HepG2 (cell line): ENCODE data around the gene CAPZA2. TPM values are rescaled to one million over a fixed set of nuclear protein-coding genes. Genes with fewer than 3 reads are reported as not detected.

Experiments used
- ATAC-seq: fragments of 200-7000 bp; cut with Tn5 transposase; 3 replicates; pipeline ENCODE4 v1.9.1; 2020; ENCODE audit warnings: mild to moderate bottlenecking, moderate library complexity
- BruUV-seq: library from RNA; stranded (reverse); fragments of 400-500 nt; replicated peaks from 2 replicates; lab custom pipeline; 2021; lab: Mats Ljungman, UMichigan
- CTCF ChIA-PET: fragments of 300-600 bp; formaldehyde crosslinking; extraction: SDS; loops from one replicate; lab custom pipeline; 2021; ENCODE audit warnings: low total read pairs, inconsistent platforms, low intra/inter-chr PET ratio; lab: Yijun Ruan, JAX
- POLR2A ChIA-PET: fragments of 350-600 bp; sonication (Branson Sonifier 250); formaldehyde crosslinking; loops from one replicate; lab custom pipeline; 2020; ENCODE audit warnings: antibody characterized with exemption, inconsistent platforms; lab: Yijun Ruan, JAX
- DNase-seq: peaks from one replicate; pipeline ENCODE4 v3.0.0-alpha.2; 2015; ENCODE audit warnings: low spot score
- FAIRE-seq: peaks from 3 replicates; lab custom pipeline; 2011; peaks lifted over from hg19 to GRCh38; lab: Jason Lieb, UNC
- H2AFZ ChIP-seq: one replicate; pipeline ENCODE4 v1.6.1; 2011; ENCODE audit warnings: low read length, inconsistent platforms
- H3K27ac ChIP-seq: fragments of 300-600 bp; 3 replicates; pipeline ENCODE4 v1.8.0; 2011; ENCODE audit warnings: mixed run types, mild to moderate bottlenecking, mixed read lengths, low read length, inconsistent platforms; ENCODE audit not compliant: insufficient read depth; ENCODE audit errors: extremely low read length
- H3K27me3 ChIP-seq, 2 experiments: fragments of 200-600 bp in 1 of 2; 2 replicates in 1 of 2; 3 replicates in 1 of 2; pipeline versions ENCODE4 v1.6.0 to v1.8.0; 2011; ENCODE audit warnings: low read length in 2 of 2, mild to moderate bottlenecking in 2 of 2, moderate library complexity in 2 of 2, inconsistent platforms in 1 of 2; ENCODE audit not compliant: insufficient read depth in 2 of 2, control insufficient read depth in 1 of 2
- H3K36me3 ChIP-seq, 2 experiments: fragments of 200-600 bp in 1 of 2; replicated peaks in 1 of 2; 2 replicates in 1 of 2; 3 replicates in 1 of 2; pipeline versions ENCODE4 v1.5.1 to v1.8.0; 2011; ENCODE audit warnings: low read length in 2 of 2, inconsistent platforms in 1 of 2; ENCODE audit not compliant: insufficient read depth in 2 of 2, control insufficient read depth in 1 of 2
- H3K4me1 ChIP-seq: 2 replicates; pipeline ENCODE4 v1.5.1; 2012; ENCODE audit warnings: low read length, inconsistent platforms; ENCODE audit not compliant: insufficient read depth
- H3K4me2 ChIP-seq: 2 replicates; pipeline ENCODE4 v1.6.0; 2011; ENCODE audit warnings: low read depth, low read length, inconsistent platforms
- H3K4me3 ChIP-seq, 3 experiments: fragments of 200-600 bp in 1 of 3; sonication (generic), shearing (Covaris generic) in 1 of 3; replicated peaks in 1 of 3; 2 replicates each; pipeline ENCODE4 v1.5.1; 2011 to 2016; ENCODE audit warnings: low read length in 3 of 3, inconsistent platforms in 2 of 3, low read depth in 2 of 3, mild to moderate bottlenecking in 2 of 3, control low read depth in 1 of 3, mixed read lengths in 1 of 3; ENCODE audit not compliant: insufficient read depth in 1 of 3
- H3K79me2 ChIP-seq: one replicate; pipeline ENCODE4 v1.6.1; 2011; ENCODE audit warnings: low read length, inconsistent platforms; ENCODE audit not compliant: insufficient read depth
- H3K9ac ChIP-seq: 2 replicates; pipeline ENCODE4 v1.6.0; 2011; ENCODE audit warnings: mild to moderate bottlenecking, low read depth, low read length, inconsistent platforms; ENCODE audit not compliant: insufficient read depth
- H3K9me3 ChIP-seq: 2 replicates; pipeline ENCODE4 v1.5.1; 2012; ENCODE audit warnings: mild to moderate bottlenecking, low read length
- H4K20me1 ChIP-seq: 2 replicates; pipeline ENCODE4 v1.6.0; 2011; ENCODE audit warnings: inconsistent platforms, mild to moderate bottlenecking, low read length, moderate library complexity; ENCODE audit not compliant: insufficient read depth
- KLF9 ChIP-seq: IDR thresholded peaks from 2 replicates; pipeline ENCODE4 v1.6.1; 2016; ENCODE audit warnings: low read depth
- MYNN ChIP-seq: sonication (generic); formaldehyde crosslinking; IDR thresholded peaks from 2 replicates; pipeline ENCODE4 v1.4.0; 2020; ENCODE audit warnings: mild to moderate bottlenecking, low read depth, missing genetic modification reagents
- SATB2 ChIP-seq: sonication (generic); formaldehyde crosslinking; IDR thresholded peaks from 2 replicates; pipeline ENCODE4 v1.5.0; 2020; ENCODE audit warnings: missing genetic modification reagents
- SOX13 ChIP-seq, 3 experiments: fragments of 450-650 bp in 1 of 3; sonication (generic) in 1 of 3; formaldehyde crosslinking in 1 of 3; IDR thresholded peaks in 2 of 3; conservative IDR thresholded peaks in 1 of 3; 2 replicates each; pipeline versions ENCODE4 v1.5.0 to v1.6.1; 2016 to 2020; ENCODE audit warnings: antibody characterized with exemption in 1 of 3, mild to moderate bottlenecking in 1 of 3, missing compliant biosample characterization in 1 of 3, missing genetic modification reagents in 1 of 3, moderate library complexity in 1 of 3
- TAF1 ChIP-seq: sonication (generic); formaldehyde crosslinking; IDR thresholded peaks from 2 replicates; pipeline ENCODE4 v1.4.0; 2020; ENCODE audit warnings: missing genetic modification reagents
- TRIM24 ChIP-seq: sonication (generic); formaldehyde crosslinking; IDR thresholded peaks from 2 replicates; pipeline ENCODE4 v1.8.0; 2022; ENCODE audit warnings: mild to moderate bottlenecking, missing genetic modification reagents
- ZNF746 ChIP-seq: sonication (generic); formaldehyde crosslinking; IDR thresholded peaks from 2 replicates; pipeline ENCODE4 v1.8.0; 2022; ENCODE audit warnings: mild to moderate bottlenecking, missing genetic modification reagents
- ZNF776 ChIP-seq: sonication (generic); formaldehyde crosslinking; IDR thresholded peaks from 2 replicates; pipeline ENCODE4 v1.4.0; 2020; ENCODE audit warnings: mild to moderate bottlenecking, missing genetic modification reagents
- in situ Hi-C: cut with HindIII; loops from 2 replicates; pipeline ENCODE4 v1.10.0; 2017; ENCODE audit warnings: low pct_unique_long_range_greater_than_20kb; ENCODE audit not compliant: extremely low pct_ligation_motif_present
- intact Hi-C: fragments of 100-400 bp; cut with micrococcal nuclease; formaldehyde crosslinking; loops from one replicate; pipeline ENCODE4 v1.10.0; 2022; ENCODE audit not compliant: unreplicated experiment
- polyA plus RNA-seq, 8 experiments: library from polyadenylated mRNA; depleted of rRNA in 3 of 8; stranded (reverse) in 7 of 8; unstranded in 1 of 8; fragments of >200 nt; fragmentation: Illumina TruSeq in 4 of 8; extraction: Trizol in 4 of 8; gene quantifications; 2 replicates each; pipeline versions ENCODE4 v1.2.1 to v1.2.3, GENCODE V29; 2011 to 2016; ENCODE audit warnings: low read depth in 4 of 8, missing spikeins in 1 of 8, mixed read lengths in 1 of 8; ENCODE audit not compliant: insufficient read depth in 1 of 8
- total RNA-seq, 5 experiments: library from RNA; depleted of rRNA; stranded (reverse); fragments of >200 nt; fragmentation: Illumina TruSeq; extraction: Trizol; gene quantifications; 2 replicates each; pipeline ENCODE4 v1.2.3, GENCODE V29; 2016; ENCODE audit warnings: low read depth in 1 of 5
- TF ChIP-seq, protein P1 (sequence below): sonication (generic); formaldehyde crosslinking; IDR thresholded peaks from 2 replicates; pipeline ENCODE4 v1.4.0; 2020; ENCODE audit warnings: missing genetic modification reagents

The CAPZA2 gene
- total and polyA plus RNA-seq, 2 of the 13 experiments (the other 11 are each of a cell fraction or from before 2014, with no cell fraction given) = 38.4 to 199 TPM

DNA sequence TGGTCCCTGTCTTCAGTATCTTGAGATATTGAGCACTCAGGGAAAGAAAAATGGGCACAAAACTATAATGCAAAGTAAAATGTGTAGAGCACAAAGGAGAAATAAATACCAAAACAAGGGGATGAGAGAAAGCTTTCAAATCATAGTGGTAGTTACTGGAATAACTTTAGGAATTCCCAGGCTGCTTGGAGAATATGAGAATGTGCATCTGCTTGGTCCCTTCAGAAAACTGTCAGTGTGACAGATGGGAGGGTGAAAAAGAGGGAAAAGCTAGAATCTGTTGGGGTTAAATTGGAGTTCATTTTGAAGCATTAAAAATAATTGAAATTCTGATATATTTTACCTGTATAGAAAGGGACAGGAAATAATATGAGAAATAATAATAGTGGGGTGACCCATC is 106.2 kb downstream of the CAPZA2 start:
- CTCF ChIA-PET = no interaction called here
- peaks cover 33% of the 10 kb centered on the region for H3K79me2 ChIP-seq
- no peak for ATAC-seq
- H3K4me3 ChIP-seq = no peak overlapping the region
- H3K9me3 ChIP-seq = no peaks in the 10 kb centered on the region
- no peaks in the 10 kb centered on the region for H4K20me1 ChIP-seq
- BruUV-seq = no TSS peak
- no peak overlapping the region for H3K27ac ChIP-seq
- POLR2A ChIA-PET = no interaction called here
- no peak for FAIRE-seq
- H3K4me1 ChIP-seq = peaks cover 34% of the 10 kb centered on the region
- intact Hi-C loops (no loop called here), in situ Hi-C loops (no loop called here)
- H3K27me3 ChIP-seq = no peaks in the 10 kb centered on the region
- H2AFZ ChIP-seq = no peak overlapping the region
- TF ChIP-seq TRIM24 (CRISPR knock-in tag) (no peak), ZNF776 (CRISPR knock-in tag) (no peak), ZNF746 (CRISPR knock-in tag) (no peak), SOX13 (IDR thresholded peaks at IDR 0.05) (no peak), SOX13 (CRISPR knock-in tag; conservative IDR thresholded peaks at IDR 0.05 in 1 of 2, IDR thresholded peaks at IDR 0.05 in 1 of 2) (no peak), TAF1 (CRISPR knock-in tag) (no peak), KLF9 (no peak), SATB2 (no peak), MYNN (CRISPR knock-in tag) (no peak)
- TF ChIP-seq, protein P1, sequence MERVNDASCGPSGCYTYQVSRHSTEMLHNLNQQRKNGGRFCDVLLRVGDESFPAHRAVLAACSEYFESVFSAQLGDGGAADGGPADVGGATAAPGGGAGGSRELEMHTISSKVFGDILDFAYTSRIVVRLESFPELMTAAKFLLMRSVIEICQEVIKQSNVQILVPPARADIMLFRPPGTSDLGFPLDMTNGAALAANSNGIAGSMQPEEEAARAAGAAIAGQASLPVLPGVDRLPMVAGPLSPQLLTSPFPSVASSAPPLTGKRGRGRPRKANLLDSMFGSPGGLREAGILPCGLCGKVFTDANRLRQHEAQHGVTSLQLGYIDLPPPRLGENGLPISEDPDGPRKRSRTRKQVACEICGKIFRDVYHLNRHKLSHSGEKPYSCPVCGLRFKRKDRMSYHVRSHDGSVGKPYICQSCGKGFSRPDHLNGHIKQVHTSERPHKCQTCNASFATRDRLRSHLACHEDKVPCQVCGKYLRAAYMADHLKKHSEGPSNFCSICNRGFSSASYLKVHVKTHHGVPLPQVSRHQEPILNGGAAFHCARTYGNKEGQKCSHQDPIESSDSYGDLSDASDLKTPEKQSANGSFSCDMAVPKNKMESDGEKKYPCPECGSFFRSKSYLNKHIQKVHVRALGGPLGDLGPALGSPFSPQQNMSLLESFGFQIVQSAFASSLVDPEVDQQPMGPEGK (CRISPR knock-in tag) = no peak
- no peak overlapping the region for H3K9ac ChIP-seq
- H3K36me3 ChIP-seq = no peaks in the 10 kb centered on the region
- no peak overlapping the region for H3K4me2 ChIP-seq
- DNase-seq = no peak
